ENCODE measurements around the gene UQCC2.

The UQCC2 gene

DNA sequence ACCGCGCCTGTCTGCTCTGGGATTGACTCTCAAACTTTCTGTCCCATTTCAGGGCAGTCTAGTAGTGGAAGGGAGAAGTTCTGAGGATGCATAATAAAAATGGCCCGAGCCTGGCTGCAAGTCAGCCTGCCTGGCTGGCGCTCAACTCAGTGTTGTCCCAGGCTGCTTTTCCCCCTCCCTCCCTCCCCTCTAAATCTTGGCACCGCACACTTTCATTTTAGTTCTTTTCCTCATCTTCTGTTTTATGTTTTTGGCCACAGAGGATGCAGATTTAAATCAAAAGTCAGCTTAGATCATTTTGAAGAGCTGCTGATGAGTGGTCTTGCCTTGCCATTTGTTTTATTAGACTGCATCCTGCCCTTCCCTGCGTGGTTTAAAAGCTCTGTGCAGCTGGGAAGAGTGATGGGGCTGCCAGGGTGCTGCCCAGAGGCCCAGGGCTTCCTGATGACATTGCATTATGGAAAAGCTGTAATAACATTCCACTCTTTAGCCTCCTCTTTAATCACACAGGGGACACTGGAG lies 6.5 kb upstream of the UQCC2 start (continued):
- TF ChIP-seq, protein P1, sequence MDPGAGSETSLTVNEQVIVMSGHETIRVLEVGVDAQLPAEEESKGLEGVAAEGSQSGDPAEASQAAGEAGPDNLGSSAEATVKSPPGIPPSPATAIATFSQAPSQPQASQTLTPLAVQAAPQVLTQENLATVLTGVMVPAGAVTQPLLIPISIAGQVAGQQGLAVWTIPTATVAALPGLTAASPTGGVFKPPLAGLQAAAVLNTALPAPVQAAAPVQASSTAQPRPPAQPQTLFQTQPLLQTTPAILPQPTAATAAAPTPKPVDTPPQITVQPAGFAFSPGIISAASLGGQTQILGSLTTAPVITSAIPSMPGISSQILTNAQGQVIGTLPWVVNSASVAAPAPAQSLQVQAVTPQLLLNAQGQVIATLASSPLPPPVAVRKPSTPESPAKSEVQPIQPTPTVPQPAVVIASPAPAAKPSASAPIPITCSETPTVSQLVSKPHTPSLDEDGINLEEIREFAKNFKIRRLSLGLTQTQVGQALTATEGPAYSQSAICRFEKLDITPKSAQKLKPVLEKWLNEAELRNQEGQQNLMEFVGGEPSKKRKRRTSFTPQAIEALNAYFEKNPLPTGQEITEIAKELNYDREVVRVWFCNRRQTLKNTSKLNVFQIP (CRISPR knock-in tag; IDR thresholded peaks at IDR 0.05; ENCODE audit: borderline replicate concordance, low read depth) = no peak
- TF ChIP-seq ZNF8 (CRISPR knock-in tag; IDR thresholded peaks at IDR 0.05) (no peak), ISL1 (CRISPR knock-in tag; IDR thresholded peaks at IDR 0.05) (no peak), BACH2 (CRISPR knock-in tag; IDR thresholded peaks at IDR 0.05; ENCODE audit: borderline replicate concordance) (no peak), ZFP30 (CRISPR knock-in tag; IDR thresholded peaks at IDR 0.05) (no peak), ARNTL (CRISPR knock-in tag; IDR thresholded peaks at IDR 0.05; ENCODE audit: borderline replicate concordance, low read depth) (no peak)

DNA sequence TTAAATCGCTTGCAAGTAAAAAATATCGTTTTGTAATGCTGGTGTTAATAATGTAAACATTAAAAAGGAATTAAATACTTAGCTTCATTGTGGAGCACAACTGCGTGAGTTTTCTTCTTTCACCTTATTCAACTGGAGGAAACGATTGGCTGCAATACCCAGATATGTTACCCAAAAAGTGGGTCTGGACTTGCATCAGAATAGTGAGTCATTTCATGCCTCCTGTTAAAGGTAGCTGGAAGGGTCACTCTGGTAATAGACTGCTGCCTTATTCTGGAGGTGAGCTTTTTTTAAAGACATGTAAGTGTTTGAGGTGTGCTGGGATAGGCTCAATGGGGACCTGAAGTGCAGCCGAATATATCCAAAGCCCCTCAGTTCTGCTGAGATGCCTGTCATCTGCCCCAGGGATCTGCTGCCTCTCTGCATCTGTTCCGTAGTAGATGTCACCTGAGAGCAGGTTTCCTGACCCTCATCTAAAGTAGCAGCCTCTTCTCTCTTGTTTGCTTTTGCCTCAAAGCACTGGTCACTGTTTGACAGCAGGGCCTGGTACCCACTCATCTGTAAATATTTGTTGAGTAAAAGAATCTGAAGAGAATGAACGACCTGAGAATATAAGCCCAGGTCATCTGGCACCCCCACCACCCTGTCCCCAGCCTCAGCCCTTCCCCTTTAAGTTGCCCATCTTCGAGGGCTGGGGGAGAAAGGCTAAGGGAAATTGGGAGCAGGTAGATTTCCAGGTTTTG lies 5.6 kb upstream of the UQCC2 start:
- no peak for ATAC-seq
- TF ChIP-seq, protein P2, sequence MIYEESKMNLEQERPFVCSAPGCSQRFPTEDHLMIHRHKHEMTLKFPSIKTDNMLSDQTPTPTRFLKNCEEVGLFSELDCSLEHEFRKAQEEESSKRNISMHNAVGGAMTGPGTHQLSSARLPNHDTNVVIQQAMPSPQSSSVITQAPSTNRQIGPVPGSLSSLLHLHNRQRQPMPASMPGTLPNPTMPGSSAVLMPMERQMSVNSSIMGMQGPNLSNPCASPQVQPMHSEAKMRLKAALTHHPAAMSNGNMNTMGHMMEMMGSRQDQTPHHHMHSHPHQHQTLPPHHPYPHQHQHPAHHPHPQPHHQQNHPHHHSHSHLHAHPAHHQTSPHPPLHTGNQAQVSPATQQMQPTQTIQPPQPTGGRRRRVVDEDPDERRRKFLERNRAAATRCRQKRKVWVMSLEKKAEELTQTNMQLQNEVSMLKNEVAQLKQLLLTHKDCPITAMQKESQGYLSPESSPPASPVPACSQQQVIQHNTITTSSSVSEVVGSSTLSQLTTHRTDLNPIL (CRISPR knock-in tag; IDR thresholded peaks at IDR 0.05; ENCODE audit: low read depth) = no peak
- no peak for TF ChIP-seq ISL1 (CRISPR knock-in tag; IDR thresholded peaks at IDR 0.05)
- no peak for TF ChIP-seq SNAI2 (CRISPR knock-in tag; IDR thresholded peaks at IDR 0.05)
- TF ChIP-seq PPARA (CRISPR knock-in tag; IDR thresholded peaks at IDR 0.05; ENCODE audit: borderline replicate concordance) = no peak
- TF ChIP-seq ARNTL (CRISPR knock-in tag; IDR thresholded peaks at IDR 0.05; ENCODE audit: borderline replicate concordance, low read depth) = no peak
- TF ChIP-seq BACH2 (CRISPR knock-in tag; IDR thresholded peaks at IDR 0.05; ENCODE audit: borderline replicate concordance) = no peak
- no peak for TF ChIP-seq ESRRG (CRISPR knock-in tag; IDR thresholded peaks at IDR 0.05)
- no peak for TF ChIP-seq OSR1 (CRISPR knock-in tag; IDR thresholded peaks at IDR 0.05)
- no peak for TF ChIP-seq RARB (CRISPR knock-in tag; IDR thresholded peaks at IDR 0.05)
- no peak for TF ChIP-seq ZNF70 (CRISPR knock-in tag; IDR thresholded peaks at IDR 0.05)
- TF ChIP-seq ZFP30 (CRISPR knock-in tag; IDR thresholded peaks at IDR 0.05) = no peak
- TF ChIP-seq TOX (CRISPR knock-in tag; IDR thresholded peaks at IDR 0.05; ENCODE audit: borderline replicate concordance) = no peak
- no peak for TF ChIP-seq ZC3H10 (CRISPR knock-in tag; IDR thresholded peaks at IDR 0.05)

DNA sequence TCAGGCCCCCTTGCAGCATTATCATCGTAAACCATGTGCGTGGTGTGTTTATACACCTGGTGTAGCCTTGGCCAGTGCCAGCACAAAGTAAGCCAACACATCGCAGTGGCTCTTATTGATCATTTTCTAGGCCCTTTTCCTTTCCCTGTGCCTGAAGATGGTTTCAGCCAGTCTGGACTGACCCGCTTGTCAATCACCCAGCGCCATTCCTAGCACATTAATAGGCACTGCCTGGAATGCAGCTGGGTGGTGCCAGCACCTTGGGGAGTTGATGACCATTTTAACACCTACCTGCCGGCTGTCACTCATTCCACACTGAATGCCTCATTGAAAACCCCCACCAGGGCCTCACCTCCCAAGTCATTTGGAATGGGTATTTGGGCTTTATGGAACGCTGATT lies 4.9 kb upstream of the UQCC2 start:
- ATAC-seq = no peak
- TF ChIP-seq ISL1 (CRISPR knock-in tag; IDR thresholded peaks at IDR 0.05) (no peak), PPARA (CRISPR knock-in tag; IDR thresholded peaks at IDR 0.05; ENCODE audit: borderline replicate concordance) (no peak), RARB (CRISPR knock-in tag; IDR thresholded peaks at IDR 0.05) (no peak)

DNA sequence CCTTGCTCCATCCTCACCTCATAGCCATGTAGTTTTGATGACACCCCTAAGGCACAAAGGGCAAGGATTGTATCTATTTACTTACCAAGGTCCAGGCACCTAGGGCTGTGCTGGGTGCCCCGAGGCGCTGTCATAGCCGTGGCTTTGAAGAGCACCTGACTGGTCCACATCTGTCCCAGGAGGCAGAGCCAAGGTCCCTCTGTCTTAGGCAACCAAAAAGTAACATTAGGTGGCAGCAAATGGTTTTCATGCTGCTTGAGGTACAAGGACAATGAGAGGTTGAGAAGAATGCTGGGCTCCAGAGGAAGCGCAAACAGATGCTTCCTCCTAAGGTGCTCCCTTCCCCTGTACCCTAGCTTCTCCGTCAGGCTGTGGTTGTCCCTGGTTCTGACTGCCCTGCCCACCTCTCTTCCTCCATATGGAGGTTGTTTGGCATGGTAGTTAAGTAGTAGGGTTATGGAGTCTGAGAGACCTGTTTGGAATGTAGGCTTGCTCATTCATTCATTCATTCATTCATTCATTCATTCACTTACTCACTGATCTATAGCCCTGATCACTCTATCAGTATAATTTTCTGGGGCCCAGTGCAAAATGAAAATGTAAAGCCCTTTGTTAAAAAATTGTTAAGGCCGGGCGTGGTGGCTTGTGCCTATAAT lies 3.0 kb upstream of the UQCC2 start:
- ATAC-seq = no peak
- TF ChIP-seq ZC3H10 (CRISPR knock-in tag; IDR thresholded peaks at IDR 0.05) = no peak
- no peak for TF ChIP-seq BACH2 (CRISPR knock-in tag; IDR thresholded peaks at IDR 0.05; ENCODE audit: borderline replicate concordance)
- TF ChIP-seq, protein P3, sequence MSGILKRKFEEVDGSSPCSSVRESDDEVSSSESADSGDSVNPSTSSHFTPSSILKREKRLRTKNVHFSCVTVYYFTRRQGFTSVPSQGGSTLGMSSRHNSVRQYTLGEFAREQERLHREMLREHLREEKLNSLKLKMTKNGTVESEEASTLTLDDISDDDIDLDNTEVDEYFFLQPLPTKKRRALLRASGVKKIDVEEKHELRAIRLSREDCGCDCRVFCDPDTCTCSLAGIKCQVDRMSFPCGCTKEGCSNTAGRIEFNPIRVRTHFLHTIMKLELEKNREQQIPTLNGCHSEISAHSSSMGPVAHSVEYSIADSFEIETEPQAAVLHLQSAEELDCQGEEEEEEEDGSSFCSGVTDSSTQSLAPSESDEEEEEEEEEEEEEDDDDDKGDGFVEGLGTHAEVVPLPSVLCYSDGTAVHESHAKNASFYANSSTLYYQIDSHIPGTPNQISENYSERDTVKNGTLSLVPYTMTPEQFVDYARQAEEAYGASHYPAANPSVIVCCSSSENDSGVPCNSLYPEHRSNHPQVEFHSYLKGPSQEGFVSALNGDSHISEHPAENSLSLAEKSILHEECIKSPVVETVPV (CRISPR knock-in tag; IDR thresholded peaks at IDR 0.05) = no peak
- no peak for TF ChIP-seq PPARA (CRISPR knock-in tag; IDR thresholded peaks at IDR 0.05; ENCODE audit: borderline replicate concordance)
- TF ChIP-seq SNAI2 (CRISPR knock-in tag; IDR thresholded peaks at IDR 0.05) = no peak
- no peak for TF ChIP-seq ZFP3 (CRISPR knock-in tag; IDR thresholded peaks at IDR 0.05)
- no peak for TF ChIP-seq ZNF565 (CRISPR knock-in tag; conservative IDR thresholded peaks at IDR 0.05; ENCODE audit: low read depth)
- no peak for TF ChIP-seq ISL1 (CRISPR knock-in tag; IDR thresholded peaks at IDR 0.05)
- TF ChIP-seq TOX (CRISPR knock-in tag; IDR thresholded peaks at IDR 0.05; ENCODE audit: borderline replicate concordance) = no peak
- TF ChIP-seq ZNF70 (CRISPR knock-in tag; IDR thresholded peaks at IDR 0.05) = no peak

DNA sequence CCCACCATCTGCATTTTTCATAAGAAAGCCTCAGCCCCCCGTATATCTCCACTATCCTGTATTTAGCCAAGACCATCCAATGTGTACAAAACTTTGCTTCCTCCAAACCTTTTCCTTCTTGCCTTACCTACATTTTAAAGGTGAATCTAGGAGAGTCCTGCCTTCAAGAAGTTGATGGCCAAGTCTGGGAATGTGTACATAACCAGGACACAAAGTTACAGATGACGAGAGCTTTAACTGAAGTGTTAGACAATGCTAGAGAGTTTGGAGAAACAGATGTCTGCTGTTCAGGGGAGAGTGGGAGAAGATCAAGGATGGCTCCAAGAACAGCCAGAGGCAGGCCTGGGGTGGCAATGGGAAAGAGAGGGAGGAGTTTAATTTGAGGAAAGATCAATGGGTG lies 2.3 kb upstream of the UQCC2 start:
- TF ChIP-seq RARB (CRISPR knock-in tag; IDR thresholded peaks at IDR 0.05) = no peak
- TF ChIP-seq BACH2 (CRISPR knock-in tag; IDR thresholded peaks at IDR 0.05; ENCODE audit: borderline replicate concordance) = no peak
- TF ChIP-seq ESRRG (CRISPR knock-in tag; IDR thresholded peaks at IDR 0.05) = no peak
- no peak for TF ChIP-seq PPARA (CRISPR knock-in tag; IDR thresholded peaks at IDR 0.05; ENCODE audit: borderline replicate concordance)
- TF ChIP-seq, protein P4, sequence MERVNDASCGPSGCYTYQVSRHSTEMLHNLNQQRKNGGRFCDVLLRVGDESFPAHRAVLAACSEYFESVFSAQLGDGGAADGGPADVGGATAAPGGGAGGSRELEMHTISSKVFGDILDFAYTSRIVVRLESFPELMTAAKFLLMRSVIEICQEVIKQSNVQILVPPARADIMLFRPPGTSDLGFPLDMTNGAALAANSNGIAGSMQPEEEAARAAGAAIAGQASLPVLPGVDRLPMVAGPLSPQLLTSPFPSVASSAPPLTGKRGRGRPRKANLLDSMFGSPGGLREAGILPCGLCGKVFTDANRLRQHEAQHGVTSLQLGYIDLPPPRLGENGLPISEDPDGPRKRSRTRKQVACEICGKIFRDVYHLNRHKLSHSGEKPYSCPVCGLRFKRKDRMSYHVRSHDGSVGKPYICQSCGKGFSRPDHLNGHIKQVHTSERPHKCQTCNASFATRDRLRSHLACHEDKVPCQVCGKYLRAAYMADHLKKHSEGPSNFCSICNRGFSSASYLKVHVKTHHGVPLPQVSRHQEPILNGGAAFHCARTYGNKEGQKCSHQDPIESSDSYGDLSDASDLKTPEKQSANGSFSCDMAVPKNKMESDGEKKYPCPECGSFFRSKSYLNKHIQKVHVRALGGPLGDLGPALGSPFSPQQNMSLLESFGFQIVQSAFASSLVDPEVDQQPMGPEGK (CRISPR knock-in tag; IDR thresholded peaks at IDR 0.05; ENCODE audit: borderline replicate concordance) = no peak
- TF ChIP-seq ISL1 (CRISPR knock-in tag; IDR thresholded peaks at IDR 0.05) = no peak
- TF ChIP-seq ZFP30 (CRISPR knock-in tag; IDR thresholded peaks at IDR 0.05) = no peak
- TF ChIP-seq SNAI2 (CRISPR knock-in tag; IDR thresholded peaks at IDR 0.05) = no peak
- TF ChIP-seq, protein P3 (CRISPR knock-in tag; IDR thresholded peaks at IDR 0.05) = no peak
- no peak for TF ChIP-seq TOX (CRISPR knock-in tag; IDR thresholded peaks at IDR 0.05; ENCODE audit: borderline replicate concordance)
- TF ChIP-seq CSDC2 (CRISPR knock-in tag; IDR thresholded peaks at IDR 0.05) = no peak
- no peak for TF ChIP-seq ARNTL (CRISPR knock-in tag; IDR thresholded peaks at IDR 0.05; ENCODE audit: borderline replicate concordance, low read depth)
- no peak for ATAC-seq
